HEK293 (cell line): ENCODE data around the gene SRRM1.

Experiments
- CTCF ChIA-PET: fragments of 350-600 bp; formaldehyde crosslinking; extraction: SDS; loops from one replicate; lab custom pipeline; 2021; ENCODE audit warnings: antibody characterized with exemption; lab: Yijun Ruan, JAX
- POLR2A ChIA-PET: fragments of 300-600 bp; formaldehyde crosslinking; extraction: SDS; loops from one replicate; lab custom pipeline; 2020; ENCODE audit warnings: antibody characterized with exemption, inconsistent platforms; lab: Yijun Ruan, JAX
- H3K27ac ChIP-seq: fragments of 200-500 bp; sonication (Bioruptor generic); 2 replicates; pipeline ENCODE4 v1.5.1; 2014; ENCODE audit warnings: low read depth, low read length, control low read depth, inconsistent platforms; ENCODE audit errors: extremely low read depth
- H3K36me3 ChIP-seq, 2 experiments: fragments of 200-500 bp in 1 of 2; sonication (Bioruptor generic) in 1 of 2; 1 replicate in 1 of 2; 2 replicates in 1 of 2; pipeline ENCODE4 v1.5.1; 2014 to 2017; ENCODE audit warnings: inconsistent platforms in 2 of 2, low read length in 2 of 2; ENCODE audit not compliant: control insufficient read depth in 2 of 2, insufficient read depth in 1 of 2
- H3K4me1 ChIP-seq: fragments of 200-500 bp; sonication (Bioruptor generic); 2 replicates; pipeline ENCODE4 v1.5.1; 2014; ENCODE audit warnings: mild to moderate bottlenecking, low read length, inconsistent platforms; ENCODE audit not compliant: control insufficient read depth, insufficient read depth
- H3K4me3 ChIP-seq: 2 replicates; pipeline ENCODE4 v1.5.1; 2011; ENCODE audit warnings: low read depth, mild to moderate bottlenecking, control low read depth, low read length, moderate library complexity
- H3K9me3 ChIP-seq: fragments of 200-500 bp; sonication (Bioruptor generic); 2 replicates; pipeline ENCODE4 v1.5.1; 2014; ENCODE audit warnings: low read depth, low read length, inconsistent platforms; ENCODE audit not compliant: control insufficient read depth, insufficient read depth
- HOXC10 ChIP-seq: sonication (generic); formaldehyde crosslinking; IDR thresholded peaks from 2 replicates; pipeline ENCODE4 v1.8.1; 2023; ENCODE audit warnings: mild to moderate bottlenecking, missing genetic modification reagents
- KLF10 ChIP-seq: fragments of 450-650 bp; IDR thresholded peaks from 2 replicates; pipeline ENCODE4 v1.5.1; 2018; ENCODE audit warnings: missing biosample characterization, mild to moderate bottlenecking, missing genetic modification characterization
- KLF16 ChIP-seq: fragments of 450-650 bp; formaldehyde crosslinking; IDR thresholded peaks from 2 replicates; pipeline ENCODE4 v1.5.1; 2017; ENCODE audit warnings: missing biosample characterization, missing genetic modification characterization
- SP3 ChIP-seq: fragments of 450-650 bp; formaldehyde crosslinking; IDR thresholded peaks from 2 replicates; pipeline ENCODE4 v1.5.1; 2016; ENCODE audit warnings: missing biosample characterization, missing genetic modification characterization
- SP7 ChIP-seq: fragments of 450-650 bp; formaldehyde crosslinking; IDR thresholded peaks from 2 replicates; pipeline ENCODE4 v1.5.1; 2016; ENCODE audit warnings: missing biosample characterization, missing genetic modification characterization
- ZFHX2 ChIP-seq: fragments of 450-650 bp; formaldehyde crosslinking; conservative IDR thresholded peaks from 2 replicates; pipeline ENCODE4 v1.5.1; 2016; ENCODE audit warnings: missing biosample characterization, missing genetic modification characterization
- ZNF112 ChIP-seq: fragments of 450-650 bp; formaldehyde crosslinking; IDR thresholded peaks from 2 replicates; pipeline ENCODE4 v1.5.0; 2017; ENCODE audit warnings: missing biosample characterization, missing genetic modification characterization
- ZNF747 ChIP-seq: fragments of 450-650 bp; formaldehyde crosslinking; IDR thresholded peaks from 2 replicates; pipeline ENCODE4 v1.5.1; 2016; ENCODE audit warnings: missing biosample characterization, missing genetic modification characterization
- ZSCAN16 ChIP-seq: fragments of 450-650 bp; formaldehyde crosslinking; IDR thresholded peaks from 2 replicates; pipeline ENCODE4 v1.5.1; 2016; ENCODE audit warnings: missing biosample characterization, missing genetic modification characterization
- TF ChIP-seq, protein P1 (sequence below): IDR thresholded peaks from 2 replicates; pipeline ENCODE4 v1.6.1; 2011; ENCODE audit warnings: mild to moderate bottlenecking, low read depth, low read length, borderline replicate concordance
- TF ChIP-seq, protein P2 (sequence below): fragments of 450-650 bp; formaldehyde crosslinking; optimal IDR thresholded peaks from 2 replicates; pipeline ENCODE3; 2016; ENCODE audit warnings: missing biosample characterization, mild to moderate bottlenecking, missing genetic modification characterization
- TF ChIP-seq, protein P3 (sequence below): sonication (generic); formaldehyde crosslinking; IDR thresholded peaks from 2 replicates; pipeline ENCODE4 v1.8.1; 2022; ENCODE audit warnings: mild to moderate bottlenecking, moderate library complexity, missing genetic modification reagents
- TF ChIP-seq, protein P4 (sequence below): fragments of 450-650 bp; formaldehyde crosslinking; IDR thresholded peaks from 2 replicates; pipeline ENCODE4 v1.5.1; 2016; ENCODE audit warnings: missing biosample characterization, missing genetic modification characterization, low read depth
- TF ChIP-seq, protein P5 (sequence below): fragments of 450-650 bp; formaldehyde crosslinking; IDR thresholded peaks from 2 replicates; pipeline ENCODE4 v1.5.1; 2017; ENCODE audit warnings: missing biosample characterization, missing genetic modification characterization
- TF ChIP-seq, protein P6 (sequence below): fragments of 450-650 bp; formaldehyde crosslinking; IDR thresholded peaks from 2 replicates; pipeline ENCODE4 v1.5.1; 2017; ENCODE audit warnings: missing biosample characterization, missing genetic modification characterization
- TF ChIP-seq, protein P7 (sequence below): fragments of 450-650 bp; formaldehyde crosslinking; conservative IDR thresholded peaks from 2 replicates; pipeline ENCODE4 v1.5.1; 2016; ENCODE audit warnings: low read depth, missing biosample characterization, missing genetic modification characterization
- TF ChIP-seq, protein P8 (sequence below): fragments of 450-650 bp; formaldehyde crosslinking; IDR thresholded peaks from 2 replicates; pipeline ENCODE4 v1.5.1; 2017; ENCODE audit warnings: missing biosample characterization, missing genetic modification characterization

The SRRM1 gene, protein sequence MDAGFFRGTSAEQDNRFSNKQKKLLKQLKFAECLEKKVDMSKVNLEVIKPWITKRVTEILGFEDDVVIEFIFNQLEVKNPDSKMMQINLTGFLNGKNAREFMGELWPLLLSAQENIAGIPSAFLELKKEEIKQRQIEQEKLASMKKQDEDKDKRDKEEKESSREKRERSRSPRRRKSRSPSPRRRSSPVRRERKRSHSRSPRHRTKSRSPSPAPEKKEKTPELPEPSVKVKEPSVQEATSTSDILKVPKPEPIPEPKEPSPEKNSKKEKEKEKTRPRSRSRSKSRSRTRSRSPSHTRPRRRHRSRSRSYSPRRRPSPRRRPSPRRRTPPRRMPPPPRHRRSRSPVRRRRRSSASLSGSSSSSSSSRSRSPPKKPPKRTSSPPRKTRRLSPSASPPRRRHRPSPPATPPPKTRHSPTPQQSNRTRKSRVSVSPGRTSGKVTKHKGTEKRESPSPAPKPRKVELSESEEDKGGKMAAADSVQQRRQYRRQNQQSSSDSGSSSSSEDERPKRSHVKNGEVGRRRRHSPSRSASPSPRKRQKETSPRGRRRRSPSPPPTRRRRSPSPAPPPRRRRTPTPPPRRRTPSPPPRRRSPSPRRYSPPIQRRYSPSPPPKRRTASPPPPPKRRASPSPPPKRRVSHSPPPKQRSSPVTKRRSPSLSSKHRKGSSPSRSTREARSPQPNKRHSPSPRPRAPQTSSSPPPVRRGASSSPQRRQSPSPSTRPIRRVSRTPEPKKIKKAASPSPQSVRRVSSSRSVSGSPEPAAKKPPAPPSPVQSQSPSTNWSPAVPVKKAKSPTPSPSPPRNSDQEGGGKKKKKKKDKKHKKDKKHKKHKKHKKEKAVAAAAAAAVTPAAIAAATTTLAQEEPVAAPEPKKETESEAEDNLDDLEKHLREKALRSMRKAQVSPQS

DNA sequence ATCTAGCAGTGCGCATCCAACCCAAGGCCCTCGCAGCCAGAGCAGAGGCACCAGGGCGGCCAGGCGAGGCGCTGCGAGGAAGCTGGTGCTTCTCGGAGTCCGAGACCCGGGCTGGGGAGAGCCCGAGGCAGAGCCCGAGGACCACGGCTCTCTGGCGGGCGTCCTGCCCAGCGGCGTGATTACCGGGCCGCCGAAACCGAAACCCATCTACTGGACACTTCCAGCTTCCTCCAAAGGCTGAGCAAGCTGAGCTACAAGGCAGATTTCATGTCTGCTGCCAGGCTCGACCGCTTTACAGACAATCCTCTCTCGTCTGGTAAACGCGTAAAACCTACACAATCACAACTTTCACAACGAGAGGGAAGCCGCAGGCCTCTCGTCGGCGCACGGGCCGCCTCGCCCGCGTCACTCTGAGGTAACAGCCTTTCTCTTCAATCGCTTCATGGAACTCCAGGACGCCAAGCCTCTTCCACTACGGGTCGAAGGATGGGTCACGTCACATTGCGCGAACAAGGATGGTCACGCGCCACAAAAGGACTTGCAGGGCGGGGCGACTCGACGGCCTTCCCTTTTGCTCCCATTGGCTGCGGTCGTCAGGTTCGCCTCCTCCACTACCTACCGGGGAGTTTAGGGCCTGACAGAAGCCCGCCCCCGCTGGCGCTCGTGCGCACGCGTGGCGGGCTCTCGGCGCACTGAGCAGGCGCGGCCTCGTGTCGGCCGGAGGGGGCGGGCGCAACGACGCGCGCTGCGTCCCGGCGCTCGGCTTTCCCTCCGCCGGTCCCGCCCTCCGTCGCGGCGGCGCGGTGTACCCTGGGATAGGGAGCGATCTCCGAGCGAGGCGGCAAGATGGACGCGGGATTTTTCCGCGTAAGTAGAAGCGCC is at the start of gene SRRM1:
Gene SRRM1 (plus strand): TSS at position 822 of the 882 bp plus-strand sequence. CDS start 25 bp downstream, at position 847.
- Histone ChIP-seq H3K4me1 (peaks cover 6% of the 10 kb centered on the region; the same call in 1 of the 2 replicates), H3K36me3 (peaks cover 17 to 29% of the 10 kb centered on the region in 2 experiments), H3K27ac (peak within 1 kb of the TSS; percentile 89), H3K9me3 (no peaks in the 10 kb centered on the region), H3K4me3 (peak within 1 kb of the TSS; percentile 100)
- ChIA-PET POLR2A (interaction anchor here (0.5 to 1.1 kb wide), 9 partner anchors 21 to 300 kb away, joined by 3 to 4 read pairs (median 3); partner anchors contain the start of genes CLIC4, NIPAL3 and RCAN3), CTCF (interaction anchor here (0.7 to 1.9 kb wide), 3 partner anchors 38 to 444 kb away, joined by 3 to 7 read pairs (median 3); no protein-coding TSS in a partner anchor)
- TF ChIP-seq, protein P1, sequence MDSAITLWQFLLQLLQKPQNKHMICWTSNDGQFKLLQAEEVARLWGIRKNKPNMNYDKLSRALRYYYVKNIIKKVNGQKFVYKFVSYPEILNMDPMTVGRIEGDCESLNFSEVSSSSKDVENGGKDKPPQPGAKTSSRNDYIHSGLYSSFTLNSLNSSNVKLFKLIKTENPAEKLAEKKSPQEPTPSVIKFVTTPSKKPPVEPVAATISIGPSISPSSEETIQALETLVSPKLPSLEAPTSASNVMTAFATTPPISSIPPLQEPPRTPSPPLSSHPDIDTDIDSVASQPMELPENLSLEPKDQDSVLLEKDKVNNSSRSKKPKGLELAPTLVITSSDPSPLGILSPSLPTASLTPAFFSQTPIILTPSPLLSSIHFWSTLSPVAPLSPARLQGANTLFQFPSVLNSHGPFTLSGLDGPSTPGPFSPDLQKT, result no peak
- TF ChIP-seq, protein P2, sequence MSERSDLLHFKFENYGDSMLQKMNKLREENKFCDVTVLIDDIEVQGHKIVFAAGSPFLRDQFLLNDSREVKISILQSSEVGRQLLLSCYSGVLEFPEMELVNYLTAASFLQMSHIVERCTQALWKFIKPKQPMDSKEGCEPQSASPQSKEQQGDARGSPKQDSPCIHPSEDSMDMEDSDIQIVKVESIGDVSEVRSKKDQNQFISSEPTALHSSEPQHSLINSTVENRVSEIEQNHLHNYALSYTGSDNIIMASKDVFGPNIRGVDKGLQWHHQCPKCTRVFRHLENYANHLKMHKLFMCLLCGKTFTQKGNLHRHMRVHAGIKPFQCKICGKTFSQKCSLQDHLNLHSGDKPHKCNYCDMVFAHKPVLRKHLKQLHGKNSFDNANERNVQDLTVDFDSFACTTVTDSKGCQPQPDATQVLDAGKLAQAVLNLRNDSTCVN (tag by site-specific recombination), result peak; percentile 94
- TF ChIP-seq ZFHX2 (tag by site-specific recombination), result peak; percentile 48; the same call in 1 of the 2 replicates
- TF ChIP-seq KLF10 (tag by site-specific recombination), result 0 out of 2 replicates have a peak, but pooled peaks have one; percentile 49
- no peak for TF ChIP-seq ZNF112 (tag by site-specific recombination)
- TF ChIP-seq, protein P3, sequence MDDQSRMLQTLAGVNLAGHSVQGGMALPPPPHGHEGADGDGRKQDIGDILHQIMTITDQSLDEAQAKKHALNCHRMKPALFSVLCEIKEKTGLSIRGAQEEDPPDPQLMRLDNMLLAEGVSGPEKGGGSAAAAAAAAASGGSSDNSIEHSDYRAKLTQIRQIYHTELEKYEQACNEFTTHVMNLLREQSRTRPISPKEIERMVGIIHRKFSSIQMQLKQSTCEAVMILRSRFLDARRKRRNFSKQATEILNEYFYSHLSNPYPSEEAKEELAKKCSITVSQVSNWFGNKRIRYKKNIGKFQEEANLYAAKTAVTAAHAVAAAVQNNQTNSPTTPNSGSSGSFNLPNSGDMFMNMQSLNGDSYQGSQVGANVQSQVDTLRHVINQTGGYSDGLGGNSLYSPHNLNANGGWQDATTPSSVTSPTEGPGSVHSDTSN (CRISPR knock-in tag), result 0 out of 2 replicates have a peak, but pooled peaks have one; percentile 58
- TF ChIP-seq, protein P4, sequence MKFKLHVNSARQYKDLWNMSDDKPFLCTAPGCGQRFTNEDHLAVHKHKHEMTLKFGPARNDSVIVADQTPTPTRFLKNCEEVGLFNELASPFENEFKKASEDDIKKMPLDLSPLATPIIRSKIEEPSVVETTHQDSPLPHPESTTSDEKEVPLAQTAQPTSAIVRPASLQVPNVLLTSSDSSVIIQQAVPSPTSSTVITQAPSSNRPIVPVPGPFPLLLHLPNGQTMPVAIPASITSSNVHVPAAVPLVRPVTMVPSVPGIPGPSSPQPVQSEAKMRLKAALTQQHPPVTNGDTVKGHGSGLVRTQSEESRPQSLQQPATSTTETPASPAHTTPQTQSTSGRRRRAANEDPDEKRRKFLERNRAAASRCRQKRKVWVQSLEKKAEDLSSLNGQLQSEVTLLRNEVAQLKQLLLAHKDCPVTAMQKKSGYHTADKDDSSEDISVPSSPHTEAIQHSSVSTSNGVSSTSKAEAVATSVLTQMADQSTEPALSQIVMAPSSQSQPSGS (tag by site-specific recombination), result peak; percentile 51
- TF ChIP-seq ZNF747, result no peak
- TF ChIP-seq, protein P5, sequence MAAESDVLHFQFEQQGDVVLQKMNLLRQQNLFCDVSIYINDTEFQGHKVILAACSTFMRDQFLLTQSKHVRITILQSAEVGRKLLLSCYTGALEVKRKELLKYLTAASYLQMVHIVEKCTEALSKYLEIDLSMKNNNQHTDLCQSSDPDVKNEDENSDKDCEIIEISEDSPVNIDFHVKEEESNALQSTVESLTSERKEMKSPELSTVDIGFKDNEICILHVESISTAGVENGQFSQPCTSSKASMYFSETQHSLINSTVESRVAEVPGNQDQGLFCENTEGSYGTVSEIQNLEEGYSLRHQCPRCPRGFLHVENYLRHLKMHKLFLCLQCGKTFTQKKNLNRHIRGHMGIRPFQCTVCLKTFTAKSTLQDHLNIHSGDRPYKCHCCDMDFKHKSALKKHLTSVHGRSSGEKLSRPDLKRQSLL (tag by site-specific recombination), result no peak; the same call in 1 of the 2 replicates
- TF ChIP-seq SP7, result peak; percentile 80
- TF ChIP-seq, protein P6, sequence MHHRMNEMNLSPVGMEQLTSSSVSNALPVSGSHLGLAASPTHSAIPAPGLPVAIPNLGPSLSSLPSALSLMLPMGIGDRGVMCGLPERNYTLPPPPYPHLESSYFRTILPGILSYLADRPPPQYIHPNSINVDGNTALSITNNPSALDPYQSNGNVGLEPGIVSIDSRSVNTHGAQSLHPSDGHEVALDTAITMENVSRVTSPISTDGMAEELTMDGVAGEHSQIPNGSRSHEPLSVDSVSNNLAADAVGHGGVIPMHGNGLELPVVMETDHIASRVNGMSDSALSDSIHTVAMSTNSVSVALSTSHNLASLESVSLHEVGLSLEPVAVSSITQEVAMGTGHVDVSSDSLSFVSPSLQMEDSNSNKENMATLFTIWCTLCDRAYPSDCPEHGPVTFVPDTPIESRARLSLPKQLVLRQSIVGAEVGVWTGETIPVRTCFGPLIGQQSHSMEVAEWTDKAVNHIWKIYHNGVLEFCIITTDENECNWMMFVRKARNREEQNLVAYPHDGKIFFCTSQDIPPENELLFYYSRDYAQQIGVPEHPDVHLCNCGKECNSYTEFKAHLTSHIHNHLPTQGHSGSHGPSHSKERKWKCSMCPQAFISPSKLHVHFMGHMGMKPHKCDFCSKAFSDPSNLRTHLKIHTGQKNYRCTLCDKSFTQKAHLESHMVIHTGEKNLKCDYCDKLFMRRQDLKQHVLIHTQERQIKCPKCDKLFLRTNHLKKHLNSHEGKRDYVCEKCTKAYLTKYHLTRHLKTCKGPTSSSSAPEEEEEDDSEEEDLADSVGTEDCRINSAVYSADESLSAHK (tag by site-specific recombination), result no peak
- 0 out of 2 replicates have a peak, but pooled peaks have one; percentile 32 for TF ChIP-seq ZSCAN16 (tag by site-specific recombination)
- TF ChIP-seq HOXC10 (CRISPR knock-in tag), result no peak; the same call in 1 of the 2 replicates
- peak; percentile 76 for TF ChIP-seq SP3 (tag by site-specific recombination)
- TF ChIP-seq, protein P7, sequence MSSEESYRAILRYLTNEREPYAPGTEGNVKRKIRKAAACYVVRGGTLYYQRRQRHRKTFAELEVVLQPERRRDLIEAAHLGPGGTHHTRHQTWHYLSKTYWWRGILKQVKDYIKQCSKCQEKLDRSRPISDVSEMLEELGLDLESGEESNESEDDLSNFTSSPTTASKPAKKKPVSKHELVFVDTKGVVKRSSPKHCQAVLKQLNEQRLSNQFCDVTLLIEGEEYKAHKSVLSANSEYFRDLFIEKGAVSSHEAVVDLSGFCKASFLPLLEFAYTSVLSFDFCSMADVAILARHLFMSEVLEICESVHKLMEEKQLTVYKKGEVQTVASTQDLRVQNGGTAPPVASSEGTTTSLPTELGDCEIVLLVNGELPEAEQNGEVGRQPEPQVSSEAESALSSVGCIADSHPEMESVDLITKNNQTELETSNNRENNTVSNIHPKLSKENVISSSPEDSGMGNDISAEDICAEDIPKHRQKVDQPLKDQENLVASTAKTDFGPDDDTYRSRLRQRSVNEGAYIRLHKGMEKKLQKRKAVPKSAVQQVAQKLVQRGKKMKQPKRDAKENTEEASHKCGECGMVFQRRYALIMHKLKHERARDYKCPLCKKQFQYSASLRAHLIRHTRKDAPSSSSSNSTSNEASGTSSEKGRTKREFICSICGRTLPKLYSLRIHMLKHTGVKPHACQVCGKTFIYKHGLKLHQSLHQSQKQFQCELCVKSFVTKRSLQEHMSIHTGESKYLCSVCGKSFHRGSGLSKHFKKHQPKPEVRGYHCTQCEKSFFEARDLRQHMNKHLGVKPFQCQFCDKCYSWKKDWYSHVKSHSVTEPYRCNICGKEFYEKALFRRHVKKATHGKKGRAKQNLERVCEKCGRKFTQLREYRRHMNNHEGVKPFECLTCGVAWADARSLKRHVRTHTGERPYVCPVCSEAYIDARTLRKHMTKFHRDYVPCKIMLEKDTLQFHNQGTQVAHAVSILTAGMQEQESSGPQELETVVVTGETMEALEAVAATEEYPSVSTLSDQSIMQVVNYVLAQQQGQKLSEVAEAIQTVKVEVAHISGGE (tag by site-specific recombination), result no peak
- TF ChIP-seq KLF16 (tag by site-specific recombination), result peak; percentile 88
- TF ChIP-seq, protein P8, sequence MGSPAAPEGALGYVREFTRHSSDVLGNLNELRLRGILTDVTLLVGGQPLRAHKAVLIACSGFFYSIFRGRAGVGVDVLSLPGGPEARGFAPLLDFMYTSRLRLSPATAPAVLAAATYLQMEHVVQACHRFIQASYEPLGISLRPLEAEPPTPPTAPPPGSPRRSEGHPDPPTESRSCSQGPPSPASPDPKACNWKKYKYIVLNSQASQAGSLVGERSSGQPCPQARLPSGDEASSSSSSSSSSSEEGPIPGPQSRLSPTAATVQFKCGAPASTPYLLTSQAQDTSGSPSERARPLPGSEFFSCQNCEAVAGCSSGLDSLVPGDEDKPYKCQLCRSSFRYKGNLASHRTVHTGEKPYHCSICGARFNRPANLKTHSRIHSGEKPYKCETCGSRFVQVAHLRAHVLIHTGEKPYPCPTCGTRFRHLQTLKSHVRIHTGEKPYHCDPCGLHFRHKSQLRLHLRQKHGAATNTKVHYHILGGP (tag by site-specific recombination), result no peak
